ENCODE results near the gene RASSF4. TPM values are rescaled to one million over a fixed set of nuclear protein-coding genes. Genes with fewer than 3 reads are reported as not detected.

Gene RASSF4
- polyA plus RNA-seq, 1 experiment = 11.2 TPM

- H3K27ac ChIP-seq (ENCODE audit: low read depth, low read length) = peak overlapping the region; percentile 98
- TF ChIP-seq, protein P1, sequence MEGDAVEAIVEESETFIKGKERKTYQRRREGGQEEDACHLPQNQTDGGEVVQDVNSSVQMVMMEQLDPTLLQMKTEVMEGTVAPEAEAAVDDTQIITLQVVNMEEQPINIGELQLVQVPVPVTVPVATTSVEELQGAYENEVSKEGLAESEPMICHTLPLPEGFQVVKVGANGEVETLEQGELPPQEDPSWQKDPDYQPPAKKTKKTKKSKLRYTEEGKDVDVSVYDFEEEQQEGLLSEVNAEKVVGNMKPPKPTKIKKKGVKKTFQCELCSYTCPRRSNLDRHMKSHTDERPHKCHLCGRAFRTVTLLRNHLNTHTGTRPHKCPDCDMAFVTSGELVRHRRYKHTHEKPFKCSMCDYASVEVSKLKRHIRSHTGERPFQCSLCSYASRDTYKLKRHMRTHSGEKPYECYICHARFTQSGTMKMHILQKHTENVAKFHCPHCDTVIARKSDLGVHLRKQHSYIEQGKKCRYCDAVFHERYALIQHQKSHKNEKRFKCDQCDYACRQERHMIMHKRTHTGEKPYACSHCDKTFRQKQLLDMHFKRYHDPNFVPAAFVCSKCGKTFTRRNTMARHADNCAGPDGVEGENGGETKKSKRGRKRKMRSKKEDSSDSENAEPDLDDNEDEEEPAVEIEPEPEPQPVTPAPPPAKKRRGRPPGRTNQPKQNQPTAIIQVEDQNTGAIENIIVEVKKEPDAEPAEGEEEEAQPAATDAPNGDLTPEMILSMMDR (IDR thresholded peaks at IDR 0.05; ENCODE audit: low read depth, low read length) = no peak
- CTCF ChIA-PET = interaction anchor here (0.8 kb wide), 1 partner anchor 13 kb away, joined by 3 read pairs; no protein-coding TSS in a partner anchor
- DNase-seq (ENCODE audit: low read depth, low spot score) = peak; percentile 58
- peaks cover 6% of the 10 kb centered on the region; the same call in 1 of the 2 replicates for H3K9me3 ChIP-seq (ENCODE audit: control insufficient read depth, insufficient read depth, low read length)
- H3K4me3 ChIP-seq (ENCODE audit: low read depth, low read length) = no peak overlapping the region
- no peaks in the 10 kb centered on the region for H3K27me3 ChIP-seq (ENCODE audit: control insufficient read depth, insufficient read depth, low read length)
- POLR2A ChIA-PET = interaction anchor here (0.8 to 1.7 kb wide), 4 partner anchors 16 to 29 kb away, joined by 3 to 10 read pairs (median 4); partner anchors contain the start of gene ZNF22
Observed at GRCh38 chr10:44981172-44982113, 21.8 kb downstream of the RASSF4 start.

- DNase-seq (ENCODE audit: low read depth, low spot score) = no peak
- peak overlapping the region; percentile 98 for H3K27ac ChIP-seq (ENCODE audit: low read depth, low read length)
- TF ChIP-seq, protein P1 (IDR thresholded peaks at IDR 0.05; ENCODE audit: low read depth, low read length) = no peak
- H3K4me3 ChIP-seq (ENCODE audit: low read depth, low read length) = no peak overlapping the region
- no peaks in the 10 kb centered on the region for H3K27me3 ChIP-seq (ENCODE audit: control insufficient read depth, insufficient read depth, low read length)
- H3K9me3 ChIP-seq (ENCODE audit: control insufficient read depth, insufficient read depth, low read length) = peaks cover 6% of the 10 kb centered on the region; the same call in 1 of the 2 replicates
- ChIA-PET POLR2A (interaction anchor here (1.4 to 1.7 kb wide), 2 partner anchors 18 to 19 kb away, joined by 6 to 10 read pairs; partner anchors contain the start of gene ZNF22), CTCF (no interaction called here)
Observed at GRCh38 chr10:44982114-44982460, 22.5 kb downstream of the RASSF4 start.

- ChIA-PET POLR2A (no interaction called here), CTCF (no interaction called here)
- Histone ChIP-seq H3K27ac (ENCODE audit: low read depth, low read length) (peak overlapping the region; percentile 98), H3K4me3 (ENCODE audit: low read depth, low read length) (no peak overlapping the region), H3K27me3 (ENCODE audit: control insufficient read depth, insufficient read depth, low read length) (no peaks in the 10 kb centered on the region), H3K9me3 (ENCODE audit: control insufficient read depth, insufficient read depth, low read length) (peaks cover 6% of the 10 kb centered on the region; the same call in 1 of the 2 replicates)
- no peak for DNase-seq (ENCODE audit: low read depth, low spot score)
- TF ChIP-seq, protein P1 (IDR thresholded peaks at IDR 0.05; ENCODE audit: low read depth, low read length) = no peak
Observed at GRCh38 chr10:44982496-44982895, 22.9 kb downstream of the RASSF4 start.

DNA sequence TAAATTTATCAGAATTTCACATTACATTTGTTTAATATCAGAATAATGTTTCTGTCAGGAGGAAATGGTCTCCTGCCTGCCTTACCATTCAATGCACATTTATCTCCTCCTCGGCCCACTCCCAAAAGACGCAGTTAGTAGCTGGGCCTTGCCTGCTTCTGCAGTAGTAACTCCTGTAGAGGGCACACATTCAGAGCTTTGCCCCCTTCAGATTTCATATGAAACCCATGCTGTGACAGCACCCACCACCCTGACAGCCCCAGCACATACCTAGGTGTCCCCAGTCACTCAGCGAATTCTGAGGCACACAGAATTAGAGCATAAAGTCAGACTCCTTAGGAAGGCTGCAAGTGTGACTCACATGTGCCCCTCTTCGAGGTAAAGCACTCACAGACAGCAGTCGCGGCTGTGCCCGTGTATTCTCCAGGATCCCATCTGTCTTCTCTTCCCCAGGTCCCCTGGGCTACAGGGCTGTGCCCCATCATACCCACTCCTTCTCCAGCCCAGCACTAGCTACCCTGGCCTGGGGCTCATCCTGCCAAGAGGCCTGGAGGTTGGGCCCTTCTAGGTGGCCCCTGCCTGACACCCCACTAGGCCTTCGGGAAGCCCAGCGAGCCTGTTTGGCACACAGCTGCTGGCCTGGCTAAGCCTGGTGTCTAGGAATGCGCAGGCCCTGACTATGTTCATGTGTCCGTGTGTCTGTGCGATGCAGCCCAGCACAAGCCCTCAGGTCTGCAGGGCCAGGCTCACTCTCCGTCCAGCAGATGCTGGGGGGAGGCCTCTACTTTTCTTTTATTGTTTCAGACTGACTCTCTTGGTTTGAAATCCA is 23.7 kb downstream of the RASSF4 start:
- no peaks in the 10 kb centered on the region for H3K9me3 ChIP-seq (ENCODE audit: control insufficient read depth, insufficient read depth, low read length)
- TF ChIP-seq, protein P1 (IDR thresholded peaks at IDR 0.05; ENCODE audit: low read depth, low read length) = no peak
- CTCF ChIA-PET = interaction anchor here (0.8 kb wide), 1 partner anchor 8 kb away, joined by 6 read pairs; no protein-coding TSS in a partner anchor
- H3K4me3 ChIP-seq (ENCODE audit: low read depth, low read length) = no peak overlapping the region
- DNase-seq (ENCODE audit: low read depth, low spot score) = no peak
- no peaks in the 10 kb centered on the region for H3K27me3 ChIP-seq (ENCODE audit: control insufficient read depth, insufficient read depth, low read length)
- POLR2A ChIA-PET = no interaction called here
- H3K27ac ChIP-seq (ENCODE audit: low read depth, low read length) = no peak overlapping the region
